ENCODE data around the gene KIF6. TPM values are rescaled to one million over a fixed set of nuclear protein-coding genes. Genes with fewer than 3 reads are reported as not detected.

Gene KIF6
- total RNA-seq, 1 experiment from 2014 or later: 2.7 TPM

- no peaks in the 10 kb centered on the region for H3K27me3 ChIP-seq (replicated peaks; ENCODE audit: insufficient read depth, low read depth, low read length, poor library complexity)
- TF ChIP-seq, protein P1, sequence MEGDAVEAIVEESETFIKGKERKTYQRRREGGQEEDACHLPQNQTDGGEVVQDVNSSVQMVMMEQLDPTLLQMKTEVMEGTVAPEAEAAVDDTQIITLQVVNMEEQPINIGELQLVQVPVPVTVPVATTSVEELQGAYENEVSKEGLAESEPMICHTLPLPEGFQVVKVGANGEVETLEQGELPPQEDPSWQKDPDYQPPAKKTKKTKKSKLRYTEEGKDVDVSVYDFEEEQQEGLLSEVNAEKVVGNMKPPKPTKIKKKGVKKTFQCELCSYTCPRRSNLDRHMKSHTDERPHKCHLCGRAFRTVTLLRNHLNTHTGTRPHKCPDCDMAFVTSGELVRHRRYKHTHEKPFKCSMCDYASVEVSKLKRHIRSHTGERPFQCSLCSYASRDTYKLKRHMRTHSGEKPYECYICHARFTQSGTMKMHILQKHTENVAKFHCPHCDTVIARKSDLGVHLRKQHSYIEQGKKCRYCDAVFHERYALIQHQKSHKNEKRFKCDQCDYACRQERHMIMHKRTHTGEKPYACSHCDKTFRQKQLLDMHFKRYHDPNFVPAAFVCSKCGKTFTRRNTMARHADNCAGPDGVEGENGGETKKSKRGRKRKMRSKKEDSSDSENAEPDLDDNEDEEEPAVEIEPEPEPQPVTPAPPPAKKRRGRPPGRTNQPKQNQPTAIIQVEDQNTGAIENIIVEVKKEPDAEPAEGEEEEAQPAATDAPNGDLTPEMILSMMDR (conservative IDR thresholded peaks at IDR 0.05; ENCODE audit: low read depth, low read length): no peak
- no peak for TF ChIP-seq EZH2 (IDR thresholded peaks at IDR 0.05; ENCODE audit: borderline replicate concordance, low read depth, low read length, poor library complexity, severe bottlenecking)
- H3K36me3 ChIP-seq (ENCODE audit: insufficient read depth, low read length, poor library complexity, severe bottlenecking): no peaks in the 10 kb centered on the region
- intact Hi-C loops (cut with micrococcal nuclease; ENCODE audit: unreplicated experiment): no loop called here
- ChIA-PET POLR2A (ENCODE audit: low non-redundant PET) (interaction anchor here (0.6 kb wide), 1 partner anchor 86 kb away, joined by 3 read pairs; no protein-coding TSS in a partner anchor), CTCF (no interaction called here)
- DNase-seq (ENCODE audit: low spot score): no peak
- no peak overlapping the region for H3K4me3 ChIP-seq (ENCODE audit: low read depth, low read length, poor library complexity, severe bottlenecking)
- peaks cover 12% of the 10 kb centered on the region for H3K4me1 ChIP-seq (ENCODE audit: insufficient read depth, low read length, poor library complexity, severe bottlenecking)
- BruUV-seq (replicated peaks): no TSS peak
- no peak overlapping the region for H3K27ac ChIP-seq (ENCODE audit: low read depth, low read length, poor library complexity, severe bottlenecking)
- peaks cover 11% of the 10 kb centered on the region for H3K9me3 ChIP-seq (ENCODE audit: low read depth, low read length, poor library complexity, severe bottlenecking)
Observed at GRCh38 chr6:39498096-39498495, 227.1 kb downstream of the KIF6 start.

DNA sequence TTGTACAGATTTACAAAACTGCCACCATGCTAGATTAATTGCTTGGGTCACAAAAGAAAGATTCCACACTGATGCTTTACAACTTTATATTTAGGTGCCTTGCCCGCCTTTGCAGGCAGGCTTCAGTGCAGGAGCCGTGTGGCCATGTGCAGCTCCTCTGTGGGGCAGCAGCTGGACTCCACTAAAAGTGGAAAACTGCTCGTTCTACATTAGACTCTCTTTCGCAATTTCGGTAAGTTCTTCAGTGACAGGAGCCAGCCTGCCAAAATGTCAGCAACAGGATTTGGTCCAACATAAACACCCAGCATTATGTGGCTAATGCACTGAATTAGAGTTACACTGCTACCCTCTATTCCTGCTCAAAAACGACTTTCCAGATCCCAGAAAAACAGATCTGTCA is 228.3 kb downstream of the KIF6 start:
- no peaks in the 10 kb centered on the region for H3K27me3 ChIP-seq (replicated peaks; ENCODE audit: insufficient read depth, low read depth, low read length, poor library complexity)
- no peaks in the 10 kb centered on the region for H3K9me3 ChIP-seq (ENCODE audit: low read depth, low read length, poor library complexity, severe bottlenecking)
- peaks cover 12% of the 10 kb centered on the region for H3K4me1 ChIP-seq (ENCODE audit: insufficient read depth, low read length, poor library complexity, severe bottlenecking)
- TF ChIP-seq, protein P1 (conservative IDR thresholded peaks at IDR 0.05; ENCODE audit: low read depth, low read length): no peak
- TF ChIP-seq EZH2 (IDR thresholded peaks at IDR 0.05; ENCODE audit: borderline replicate concordance, low read depth, low read length, poor library complexity, severe bottlenecking): no peak
- H3K4me3 ChIP-seq (ENCODE audit: low read depth, low read length, poor library complexity, severe bottlenecking): no peak overlapping the region
- H3K36me3 ChIP-seq (ENCODE audit: insufficient read depth, low read length, poor library complexity, severe bottlenecking): no peaks in the 10 kb centered on the region
- CTCF ChIA-PET: no interaction called here
- no TSS peak for BruUV-seq (replicated peaks)
- POLR2A ChIA-PET (ENCODE audit: low non-redundant PET): no interaction called here
- H3K27ac ChIP-seq (ENCODE audit: low read depth, low read length, poor library complexity, severe bottlenecking): no peak overlapping the region
- intact Hi-C loops (cut with micrococcal nuclease; ENCODE audit: unreplicated experiment): no loop called here
- DNase-seq (ENCODE audit: low spot score): no peak

GRCh38 chr6:39496456-39496855 is 228.8 kb downstream of the KIF6 start:
- CTCF ChIA-PET: no interaction called here
- no peak for DNase-seq (ENCODE audit: low spot score)
- no peaks in the 10 kb centered on the region for H3K27me3 ChIP-seq (replicated peaks; ENCODE audit: insufficient read depth, low read depth, low read length, poor library complexity)
- no peak overlapping the region for H3K27ac ChIP-seq (ENCODE audit: low read depth, low read length, poor library complexity, severe bottlenecking)
- POLR2A ChIA-PET (ENCODE audit: low non-redundant PET): no interaction called here
- no peak overlapping the region for H3K4me3 ChIP-seq (ENCODE audit: low read depth, low read length, poor library complexity, severe bottlenecking)
- intact Hi-C loops (cut with micrococcal nuclease; ENCODE audit: unreplicated experiment): no loop called here
- BruUV-seq (replicated peaks): no TSS peak
- peaks cover 12% of the 10 kb centered on the region for H3K4me1 ChIP-seq (ENCODE audit: insufficient read depth, low read length, poor library complexity, severe bottlenecking)
- no peaks in the 10 kb centered on the region for H3K9me3 ChIP-seq (ENCODE audit: low read depth, low read length, poor library complexity, severe bottlenecking)
- TF ChIP-seq, protein P1 (conservative IDR thresholded peaks at IDR 0.05; ENCODE audit: low read depth, low read length): no peak
- no peak for TF ChIP-seq EZH2 (IDR thresholded peaks at IDR 0.05; ENCODE audit: borderline replicate concordance, low read depth, low read length, poor library complexity, severe bottlenecking)
- no peaks in the 10 kb centered on the region for H3K36me3 ChIP-seq (ENCODE audit: insufficient read depth, low read length, poor library complexity, severe bottlenecking)
